Right kidney (tissue), 1 donor: Measurements from ENCODE around the gene BMPR1A.
"Not testable (repeated sequence)": the region's sequence is repeated elsewhere in the genome, so short reads cannot be mapped to it uniquely, and the experiment has no call there.

ENCODE experiments used
- DNase-seq: peaks from one replicate; pipeline ENCODE4 v3.0.0-alpha.2; 2016

The BMPR1A gene

GRCh38 chr10:86969421-86970041 lies 213.1 kb downstream of the BMPR1A start:
- DNase-seq, result peak; percentile 39

GRCh38 chr10:86970162-86970981 lies 214.0 kb downstream of the BMPR1A start:
- DNase-seq, result peak; percentile 68

DNA sequence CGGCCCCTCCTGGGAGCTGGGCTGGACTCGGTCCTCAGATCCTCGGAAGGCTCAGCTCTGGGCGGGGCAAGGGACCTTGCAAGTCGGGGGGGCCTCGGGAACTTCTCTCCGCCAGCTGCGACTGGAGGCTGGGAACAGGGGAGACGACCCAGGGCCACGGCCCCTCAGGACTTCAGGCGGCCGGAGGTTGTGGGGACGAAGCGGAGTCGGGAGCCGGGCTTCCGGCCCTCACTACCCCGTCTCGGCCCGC lies 214.5 kb downstream of the BMPR1A start:
- DNase-seq, result no peak

GRCh38 chr10:86971232-86971991 lies 215.0 kb downstream of the BMPR1A start:
- peak; percentile 84 for DNase-seq

- DNase-seq, result no peak
Measured at GRCh38 chr10:86972613-86973380, 216.4 kb downstream of the BMPR1A start.

DNA sequence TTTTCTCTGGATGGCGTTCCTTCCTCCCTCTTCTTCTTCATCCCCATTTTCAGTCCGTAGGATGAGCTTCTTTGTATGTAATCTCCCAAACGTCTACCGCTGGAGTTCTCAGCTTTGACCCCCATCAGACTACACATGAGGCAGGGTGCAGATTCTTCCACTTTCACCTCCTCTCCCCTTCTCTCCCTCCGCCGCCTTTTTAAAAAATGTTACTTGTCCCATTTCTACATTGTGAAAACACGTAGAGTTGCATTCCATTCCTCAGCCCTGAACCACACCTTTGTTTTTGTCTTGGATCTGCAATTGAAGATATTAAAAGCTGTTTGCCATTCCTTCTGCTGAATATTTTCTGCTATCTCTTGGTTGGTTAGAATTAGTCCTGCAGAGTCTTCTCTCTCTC lies 218.1 kb downstream of the BMPR1A start:
- no peak for DNase-seq

DNA sequence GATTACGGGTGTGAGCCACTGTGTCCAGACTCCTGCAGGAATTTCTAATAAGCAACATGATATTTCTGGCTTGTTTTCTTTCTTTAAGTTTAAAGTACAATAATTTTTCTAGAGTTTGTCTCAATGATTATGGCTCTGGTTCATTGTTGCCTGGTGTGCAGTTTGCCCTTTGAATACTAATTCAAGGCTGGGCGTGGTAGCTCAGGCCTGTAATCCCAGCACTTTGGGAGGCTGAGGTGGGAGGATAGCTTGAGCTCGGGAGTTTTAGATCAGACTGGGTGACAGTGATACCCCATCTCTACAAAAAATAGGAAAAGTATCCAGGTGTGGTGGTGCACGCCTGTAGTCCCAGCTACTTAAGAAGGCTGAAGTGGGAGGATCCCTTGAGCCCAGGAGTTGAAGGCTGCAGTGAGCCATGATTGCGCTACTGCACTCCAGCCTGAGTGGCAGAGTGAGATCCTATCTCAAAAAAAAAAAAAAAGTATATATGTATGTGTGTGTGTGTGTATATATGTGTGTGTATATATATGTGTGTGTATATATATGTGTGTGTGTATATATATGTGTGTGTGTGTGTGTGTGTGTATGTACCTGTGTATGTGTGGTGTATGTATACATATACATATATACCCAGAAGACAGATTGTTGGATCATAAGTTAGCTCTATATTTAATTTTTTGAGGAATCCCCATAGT lies 220.1 kb downstream of the BMPR1A start:
- DNase-seq, result no peak

GRCh38 chr10:86978457-86978856 lies 222.0 kb downstream of the BMPR1A start:
- DNase-seq, result not testable (repeated sequence)

DNA sequence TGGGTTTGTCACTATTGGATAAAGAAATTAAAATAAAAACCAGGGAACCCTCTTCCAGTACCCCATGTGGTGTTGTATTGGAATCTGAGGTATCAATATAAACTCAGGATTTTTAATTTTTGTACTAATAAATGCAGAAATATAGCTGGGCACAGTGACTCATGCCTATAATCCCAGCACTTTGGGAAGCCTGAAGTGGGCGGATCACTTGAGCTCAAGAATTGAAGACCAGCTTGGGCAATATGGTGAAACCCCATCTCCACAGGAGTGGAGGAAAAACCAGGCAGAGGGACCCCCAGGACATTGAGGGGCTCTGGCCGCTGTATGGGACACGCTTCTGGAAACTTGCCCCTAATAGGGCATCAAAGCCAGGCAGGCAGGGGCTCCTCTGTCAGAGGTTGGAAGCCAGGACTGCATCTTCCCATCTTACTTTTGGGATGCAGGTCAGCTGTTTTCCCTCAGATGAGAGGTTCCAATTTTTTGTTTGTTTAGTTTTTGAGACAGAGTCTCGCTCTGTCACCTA lies 222.9 kb downstream of the BMPR1A start:
- DNase-seq, result no peak

DNA sequence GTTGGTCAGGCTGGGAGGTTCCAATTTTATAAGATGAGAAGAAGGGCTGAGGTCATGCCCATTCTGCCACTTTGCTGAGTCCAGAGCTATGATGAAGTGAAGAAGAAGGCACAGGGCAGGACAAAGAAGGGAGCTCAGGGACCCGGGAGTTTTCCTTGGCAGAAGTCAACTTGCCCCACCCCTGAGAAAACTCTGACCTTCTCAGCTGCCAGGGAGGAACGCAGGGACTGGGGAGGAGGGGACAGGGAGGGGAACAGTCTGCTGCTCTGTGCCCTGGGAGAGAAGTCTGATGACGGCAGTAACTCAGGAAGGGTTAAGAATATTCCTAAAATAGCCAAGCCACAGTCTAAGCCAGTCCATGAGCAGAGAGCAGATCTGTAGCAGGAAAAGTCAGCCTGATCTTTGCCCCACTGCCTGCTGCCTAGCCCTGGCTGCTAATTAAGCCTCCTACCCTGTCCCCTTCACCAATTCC lies 223.6 kb downstream of the BMPR1A start:
- DNase-seq, result no peak

DNA sequence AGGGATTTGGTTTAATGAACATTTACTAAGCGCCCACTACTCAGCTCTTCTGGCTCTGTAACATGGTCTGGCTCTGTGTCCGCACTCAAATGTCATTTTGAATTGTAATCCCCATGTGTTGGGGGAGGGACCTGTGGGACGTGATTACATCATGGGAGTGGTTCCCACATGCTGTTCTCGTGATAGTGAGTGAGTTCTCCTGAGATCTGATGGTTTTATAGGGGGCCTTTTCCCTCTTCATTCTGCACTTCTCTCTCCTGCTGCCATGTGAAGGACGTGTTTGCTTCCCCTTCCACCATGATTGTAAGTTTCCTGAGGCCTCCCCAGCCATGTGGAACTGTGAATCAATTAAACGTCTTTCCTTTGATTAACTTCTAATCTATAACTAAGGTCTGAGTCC lies 224.6 kb downstream of the BMPR1A start:
- not testable (repeated sequence) for DNase-seq

DNA sequence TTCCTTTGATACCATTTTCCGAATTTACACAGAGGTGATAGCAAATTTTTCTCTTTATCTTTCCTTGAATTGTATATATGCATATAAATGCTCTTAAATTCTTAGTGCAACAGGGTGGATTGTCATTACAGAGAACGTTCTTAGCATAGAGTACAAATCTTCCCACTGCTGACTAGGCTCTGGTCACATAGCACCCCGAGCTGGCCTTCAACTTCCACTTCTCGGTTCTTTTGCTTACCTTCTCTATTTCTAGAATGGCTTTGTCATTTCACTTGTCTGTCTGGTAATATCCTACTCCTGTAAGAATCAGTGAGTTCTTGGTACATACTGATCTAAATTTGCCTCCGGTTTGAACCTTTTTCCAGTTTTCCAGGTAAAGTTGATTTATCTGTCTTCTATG lies 225.3 kb downstream of the BMPR1A start:
- no peak for DNase-seq
